GM18526 (cell line): ENCODE measurements around the gene CRB2.

Experiments used
- POLR2A ChIP-seq: IDR thresholded peaks from 3 replicates; pipeline ENCODE4 v1.6.1; 2011; ENCODE audit not compliant: insufficient read length; ENCODE audit errors: extremely low read depth

CRB2 gene

DNA sequence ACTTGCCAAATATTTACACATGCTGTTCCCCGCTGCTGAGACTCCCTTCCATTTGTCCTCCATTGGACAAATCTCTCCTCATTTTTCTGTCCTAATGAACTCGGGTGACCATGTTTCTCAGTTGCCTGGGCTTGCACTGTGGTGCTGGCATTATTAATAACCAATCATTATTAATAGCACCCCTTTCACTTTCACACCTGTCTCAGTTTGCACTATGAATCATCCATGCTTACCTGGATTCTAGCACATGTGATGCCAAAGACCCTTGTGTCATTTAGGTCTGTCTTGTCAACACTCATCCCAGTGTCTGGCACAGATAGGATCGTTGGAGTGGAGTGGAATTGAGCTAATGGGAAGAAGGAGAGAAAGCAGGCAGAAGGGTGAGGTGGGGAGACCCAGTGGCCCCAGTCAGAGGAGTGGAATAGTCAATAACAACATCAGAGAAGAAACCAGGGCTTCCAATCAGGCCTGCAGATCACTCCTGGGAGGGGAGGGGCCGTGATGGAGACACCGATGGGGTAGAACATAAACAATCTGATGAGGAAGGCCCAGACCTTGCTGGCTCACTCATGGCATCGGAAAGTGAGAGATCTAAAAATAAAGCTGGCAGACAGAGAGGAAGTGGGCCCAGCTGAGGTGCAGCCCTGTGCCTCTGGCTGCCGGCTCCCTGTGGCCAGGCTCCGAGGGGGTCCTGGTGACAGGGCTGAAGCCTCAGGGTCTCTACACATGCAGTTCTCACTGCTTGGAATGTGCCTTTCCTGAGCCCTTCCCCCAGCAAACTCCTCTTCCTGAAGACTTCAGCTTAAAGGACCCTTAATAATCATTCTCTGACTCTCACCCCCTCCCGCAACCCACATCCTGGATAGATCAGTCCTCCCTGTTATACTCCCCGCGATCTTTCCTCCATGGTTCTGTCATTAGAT, 33.5 kb upstream of the CRB2 start:
- TF ChIP-seq POLR2A, result peak; percentile 60

DNA sequence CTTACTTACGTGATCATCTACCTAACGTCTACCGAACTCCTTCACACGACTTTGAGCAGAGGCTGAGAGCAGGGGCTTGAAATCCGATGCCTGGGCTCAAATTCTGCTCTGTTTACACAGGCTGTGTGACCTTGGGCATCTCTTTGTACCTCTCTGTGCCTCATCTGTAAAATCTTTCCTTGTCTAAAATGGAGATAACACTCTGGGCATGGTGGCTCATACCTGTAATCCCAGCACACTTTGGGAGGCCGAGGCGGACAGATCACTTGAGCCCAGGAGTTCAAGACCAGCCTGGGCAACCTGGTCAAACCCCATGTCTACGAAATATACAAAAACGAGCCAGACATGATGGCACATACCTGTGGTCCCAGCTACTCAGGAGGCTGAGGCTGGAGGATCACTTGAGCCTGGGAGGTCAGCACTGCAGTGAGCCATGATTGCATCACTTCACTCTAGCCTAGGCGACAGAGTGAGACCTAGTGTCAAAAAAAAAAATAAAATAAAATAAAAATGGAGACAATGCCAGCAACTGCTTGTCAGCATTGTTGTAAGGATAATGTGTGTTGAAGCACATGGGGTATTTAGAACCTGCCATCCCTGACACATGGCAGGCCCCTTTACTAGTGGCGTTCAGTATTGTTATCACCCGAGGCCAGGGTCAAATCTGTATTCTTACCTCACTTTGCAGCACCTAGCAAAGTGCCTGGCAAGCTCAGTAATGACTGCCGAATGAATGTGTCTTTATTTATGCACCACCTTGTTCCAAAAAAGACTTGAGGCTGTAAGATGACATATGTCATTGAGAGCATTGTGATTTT, 32.6 kb upstream of the CRB2 start:
- no peak for TF ChIP-seq POLR2A

DNA sequence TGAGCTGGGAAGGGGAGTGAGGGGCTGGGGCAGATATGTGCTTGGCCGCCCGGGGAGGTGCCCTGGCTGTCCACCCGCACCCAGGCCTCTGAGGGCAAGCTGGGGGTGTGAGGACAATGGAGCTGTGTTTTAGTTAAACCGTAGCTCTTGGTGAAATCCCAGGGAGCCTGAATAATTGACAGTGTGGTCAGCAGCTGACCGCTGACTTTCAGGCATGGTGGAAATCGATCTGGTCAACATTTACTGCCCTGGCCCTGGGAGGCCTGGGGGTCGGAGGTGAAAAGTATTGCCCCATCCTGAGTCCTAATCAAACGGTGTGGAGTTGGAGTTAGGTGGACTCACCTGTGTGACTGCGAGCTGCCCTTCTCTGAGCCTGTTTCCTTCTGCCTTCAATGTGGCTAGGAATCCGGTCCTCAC, 31.2 kb upstream of the CRB2 start:
- no peak for TF ChIP-seq POLR2A

DNA sequence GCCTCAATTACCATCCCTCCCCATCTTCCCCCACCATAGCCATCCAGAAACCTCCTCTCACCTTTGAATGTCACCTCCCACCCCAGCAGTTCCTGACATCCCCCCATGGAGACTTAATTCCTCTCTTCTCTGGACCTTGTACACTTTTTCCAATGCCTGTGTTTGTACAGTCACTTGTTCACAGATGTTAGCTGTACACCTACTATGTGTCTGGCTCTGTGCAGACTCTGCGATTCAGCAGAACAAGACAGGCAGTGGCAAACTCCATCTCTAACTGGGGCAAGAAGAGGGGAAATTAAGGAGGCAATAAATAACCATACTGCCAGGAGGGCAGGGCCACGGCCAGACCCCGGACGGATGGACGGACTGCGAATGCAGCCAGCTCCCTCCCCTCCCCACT, 29.8 kb upstream of the CRB2 start:
- TF ChIP-seq POLR2A, result no peak

DNA sequence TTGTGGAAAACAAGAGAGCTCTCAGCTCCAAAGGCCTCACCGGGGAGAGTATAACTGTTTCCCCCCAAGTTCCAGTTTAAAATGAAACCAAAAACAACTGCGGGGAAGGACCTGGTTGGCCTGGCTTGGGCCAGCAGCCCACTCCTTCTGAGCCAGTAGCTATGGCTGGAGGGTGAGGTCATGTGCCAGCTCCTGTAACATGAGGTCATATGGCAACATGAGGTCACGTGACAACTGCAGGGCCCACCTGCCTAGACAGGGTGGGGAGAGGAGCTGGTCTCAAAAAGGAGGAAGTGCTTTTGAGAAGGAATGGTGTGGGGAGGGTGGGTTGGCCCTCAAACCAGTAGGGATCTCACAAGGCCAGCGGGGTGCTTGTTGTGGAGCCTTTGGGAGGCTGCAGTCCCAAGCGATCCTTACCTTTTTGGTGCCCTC, 29.3 kb upstream of the CRB2 start:
- no peak for TF ChIP-seq POLR2A

DNA sequence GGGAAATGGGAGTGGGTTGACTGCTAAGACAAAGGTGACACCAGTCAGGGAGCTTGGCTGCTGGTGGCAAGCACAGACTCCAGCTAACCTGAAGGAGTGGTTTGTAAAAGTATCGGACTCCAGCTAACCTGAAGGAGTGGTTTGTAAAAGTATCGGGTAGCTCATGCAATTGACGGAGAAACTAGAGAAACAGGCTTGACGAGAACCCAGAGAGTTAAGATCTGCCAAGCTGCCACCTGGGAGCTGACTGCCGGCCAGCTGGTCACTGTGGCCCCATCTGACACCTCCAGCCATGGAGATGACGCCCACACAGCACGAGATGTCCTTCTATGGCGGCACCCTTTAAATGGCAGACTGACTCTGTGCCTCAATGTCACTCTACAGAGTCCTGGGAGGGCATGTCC, 28.3 kb upstream of the CRB2 start:
- TF ChIP-seq POLR2A, result no peak

DNA sequence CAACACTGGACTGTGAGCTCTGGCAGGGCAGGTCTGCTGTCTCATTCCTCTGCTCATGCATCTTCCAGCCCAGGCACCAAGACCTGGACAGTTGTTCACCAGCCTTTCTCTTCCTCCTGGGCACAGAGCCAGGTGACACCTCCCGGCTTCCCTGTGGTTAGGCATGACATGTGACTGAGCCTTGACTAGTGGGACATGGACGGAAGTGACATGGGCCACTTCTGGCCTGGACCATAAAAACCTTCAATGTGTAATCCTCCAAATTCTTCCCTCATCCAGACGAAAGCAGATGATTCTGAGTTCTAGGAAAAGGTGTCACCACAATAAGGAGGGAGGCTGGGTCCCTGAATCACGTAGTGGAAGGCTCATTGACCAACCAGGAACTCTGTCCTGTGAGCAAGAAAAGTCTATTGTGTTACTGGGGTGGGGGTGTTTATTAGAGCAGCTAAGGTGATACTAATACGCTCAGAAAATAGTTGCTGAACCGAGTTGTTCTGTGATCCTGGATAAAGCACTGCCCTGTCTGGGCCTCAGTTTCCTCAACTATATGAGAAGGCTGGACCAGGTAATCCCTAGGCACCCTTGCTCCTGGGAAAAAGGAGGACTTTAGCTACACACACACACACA, 26.6 kb upstream of the CRB2 start:
- no peak for TF ChIP-seq POLR2A

DNA sequence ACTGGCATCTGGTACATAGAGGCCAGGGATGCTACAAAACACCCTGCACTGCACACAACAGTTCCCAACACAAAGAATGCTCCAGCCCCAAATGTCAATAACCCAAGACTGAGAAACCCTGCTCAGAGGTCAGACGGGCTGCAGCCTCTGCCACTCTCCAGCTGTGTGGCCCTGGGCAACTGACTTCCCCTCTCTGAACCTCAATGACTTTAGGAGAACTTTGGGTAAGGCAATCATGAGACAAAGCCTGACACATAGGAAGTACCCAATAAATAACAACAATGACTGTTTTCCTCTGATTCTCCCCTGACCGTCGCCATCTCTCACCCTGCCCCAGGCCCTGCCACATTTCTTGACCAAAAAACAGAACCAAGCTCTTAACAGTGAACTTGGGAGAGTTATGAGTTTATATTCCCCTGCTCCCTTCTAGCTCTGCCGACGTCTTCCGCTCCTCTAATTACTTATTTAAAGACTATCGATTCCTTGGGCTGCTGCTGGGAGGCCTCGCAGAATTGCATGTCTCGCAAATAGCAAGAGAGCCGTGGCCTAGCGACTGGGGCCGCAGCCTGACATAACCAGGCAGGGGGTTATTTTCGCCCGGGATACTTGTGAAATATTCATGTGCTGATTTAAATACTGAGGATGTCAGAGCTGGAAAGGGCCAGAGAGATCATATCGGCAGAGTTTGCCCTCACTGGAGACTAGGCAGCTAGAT, 24.5 kb upstream of the CRB2 start:
- no peak for TF ChIP-seq POLR2A

DNA sequence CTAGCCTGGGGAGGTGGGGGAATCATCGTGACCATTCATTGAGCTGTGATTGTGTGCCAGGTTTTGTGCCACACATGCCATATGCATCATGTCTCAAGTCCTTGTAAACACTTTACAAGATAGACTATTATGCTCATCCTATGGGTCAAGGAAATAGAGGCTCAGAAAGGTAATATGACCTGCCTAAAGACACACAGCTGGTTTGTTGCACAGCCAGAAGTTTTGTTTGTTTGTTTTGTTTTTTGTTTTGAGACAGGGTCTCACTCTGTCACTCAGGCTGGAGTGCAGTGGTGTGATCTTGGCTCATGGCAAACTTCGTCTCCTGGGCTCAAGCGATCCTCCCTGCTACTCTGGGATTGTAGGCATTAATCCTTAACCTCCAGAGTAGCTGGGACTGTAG, 21.4 kb upstream of the CRB2 start:
- no peak for TF ChIP-seq POLR2A

DNA sequence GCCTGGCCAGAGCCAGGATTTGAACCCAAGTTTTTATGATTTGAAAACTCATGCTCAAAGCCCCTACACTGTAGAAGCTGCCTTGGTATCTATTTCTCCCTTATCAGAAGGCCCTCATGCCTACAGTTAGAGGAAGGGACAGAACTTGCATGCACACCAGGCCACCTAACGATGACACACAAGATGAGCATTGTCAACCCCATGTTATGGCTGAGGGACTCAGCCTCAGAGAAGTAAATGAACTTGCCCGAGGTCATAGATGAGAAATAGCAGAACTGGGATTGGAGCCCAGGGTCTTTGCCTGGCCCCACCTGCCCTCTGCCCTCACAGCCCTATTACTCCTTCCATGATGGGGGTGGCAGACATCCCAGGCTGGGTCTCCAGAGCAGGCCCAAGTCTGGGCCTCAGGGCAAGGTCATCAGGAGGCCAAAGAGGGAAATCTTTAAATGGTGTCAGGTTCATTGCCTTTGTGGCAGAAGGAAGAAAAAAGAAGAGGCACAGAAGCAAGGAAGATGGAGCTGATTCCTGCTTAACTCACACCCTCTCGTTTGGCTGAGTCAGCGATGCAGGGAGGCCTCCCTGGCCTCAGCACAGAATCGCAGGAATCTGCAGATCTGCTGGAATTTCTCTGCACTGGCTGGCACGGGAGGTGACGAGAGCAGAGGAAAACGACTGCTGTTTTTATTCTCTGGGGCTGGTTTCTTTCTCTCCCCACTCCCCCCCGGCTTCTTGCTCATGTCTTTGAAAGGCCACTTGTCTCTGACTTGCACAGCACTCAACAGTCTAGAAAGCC, 20.6 kb upstream of the CRB2 start:
- no peak for TF ChIP-seq POLR2A

DNA sequence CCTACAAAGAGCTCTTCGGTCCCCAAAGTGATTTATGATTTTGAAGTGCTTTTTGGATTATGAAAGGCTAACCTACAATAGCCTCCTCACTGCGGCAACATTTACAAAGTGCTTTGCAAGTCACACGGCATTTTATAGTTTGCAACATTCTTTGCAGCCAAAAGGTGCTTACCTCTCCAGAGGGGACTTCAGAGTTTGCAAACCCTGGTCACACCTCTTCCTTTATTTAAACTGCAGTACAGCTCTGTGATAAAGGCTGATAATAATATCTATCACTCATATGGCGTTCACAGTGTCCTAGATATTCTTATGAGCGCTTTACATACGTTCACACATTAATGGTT, 20.0 kb upstream of the CRB2 start:
- no peak for TF ChIP-seq POLR2A

DNA sequence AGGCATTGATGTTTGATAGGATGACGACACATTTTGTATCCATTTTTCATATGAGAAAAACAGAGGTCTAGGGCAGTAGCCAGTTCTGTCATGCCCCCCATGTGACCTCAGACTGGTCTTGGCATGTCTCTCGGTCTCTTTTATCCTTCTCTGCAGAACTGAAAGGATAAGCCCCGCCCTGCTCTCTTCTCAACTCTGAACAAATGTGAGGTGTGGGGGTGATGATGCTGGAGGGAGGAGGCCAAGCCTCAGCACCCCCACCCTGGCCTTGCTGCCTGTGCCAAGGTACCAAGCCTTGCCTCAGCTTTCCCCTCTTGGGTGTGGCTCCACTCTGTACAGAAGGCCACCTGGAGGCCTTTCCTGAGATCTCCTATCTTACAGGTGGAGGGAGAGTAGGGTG, 19.5 kb upstream of the CRB2 start:
- no peak for TF ChIP-seq POLR2A

DNA sequence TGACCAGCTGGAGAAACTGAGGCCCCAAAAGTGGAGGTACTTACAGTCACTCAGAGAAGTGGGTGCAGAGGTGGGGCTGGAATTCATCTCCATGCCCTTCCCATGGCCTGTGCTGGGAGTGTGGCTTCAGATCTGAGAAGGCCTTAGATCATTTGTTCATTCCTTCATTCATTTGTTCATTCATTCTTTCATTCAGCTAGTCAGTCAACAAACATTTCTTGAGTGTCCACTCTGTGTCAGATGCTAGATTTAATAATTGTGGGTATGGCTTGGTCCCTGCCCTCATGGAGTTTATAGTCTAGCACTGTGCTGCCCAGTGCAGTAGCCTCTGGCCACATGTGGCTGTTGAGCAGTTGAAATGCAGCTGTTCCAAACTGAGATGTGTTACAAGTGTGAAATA, 19.0 kb upstream of the CRB2 start:
- no peak for TF ChIP-seq POLR2A

DNA sequence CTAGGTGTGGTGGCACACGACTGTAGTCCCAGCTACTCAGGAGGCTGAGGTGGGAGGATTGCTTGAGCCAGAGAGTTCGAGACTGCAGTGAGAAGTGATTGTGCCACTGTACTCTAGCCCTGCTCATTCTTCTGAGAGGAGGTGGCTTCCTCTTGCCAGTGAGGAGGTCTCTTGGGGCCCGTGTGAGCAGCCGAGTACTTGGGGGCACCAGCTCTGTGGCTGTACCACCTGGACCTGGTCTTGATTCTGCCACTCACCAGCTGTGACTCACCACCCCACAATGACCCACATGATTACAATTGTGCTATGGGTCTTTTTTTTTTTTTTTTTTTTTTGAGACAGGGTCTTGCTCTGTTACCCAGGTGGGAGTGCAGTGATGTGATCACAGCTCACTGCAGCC, 18.0 kb upstream of the CRB2 start:
- no peak for TF ChIP-seq POLR2A
